ENCODE results near the gene ARMH1.
"Not testable (repeated sequence)": the region's sequence is repeated elsewhere in the genome, so short reads cannot be mapped to it uniquely, and the experiment has no call there.

ARMH1 gene

DNA sequence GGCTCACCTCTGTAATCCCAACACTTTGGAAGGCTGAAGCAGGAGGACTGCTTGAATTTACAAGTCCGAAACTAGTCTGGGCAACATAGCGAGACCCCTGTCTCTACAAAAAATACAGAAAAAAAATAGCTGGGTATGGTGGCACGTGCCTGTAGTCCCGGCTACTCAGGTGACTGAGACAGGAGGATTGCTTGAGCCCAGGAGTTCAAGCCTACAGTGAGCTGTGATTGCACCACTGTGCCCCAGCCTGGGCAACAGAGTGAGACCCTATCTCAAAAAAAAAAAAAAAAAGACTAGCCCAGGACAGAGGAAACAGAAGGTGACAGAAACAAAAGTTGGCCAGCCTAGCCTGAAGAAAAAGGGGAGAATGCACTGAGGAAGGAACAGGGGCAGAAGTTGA is 21.2 kb downstream of the ARMH1 start:
- no peak for DNase-seq

DNA sequence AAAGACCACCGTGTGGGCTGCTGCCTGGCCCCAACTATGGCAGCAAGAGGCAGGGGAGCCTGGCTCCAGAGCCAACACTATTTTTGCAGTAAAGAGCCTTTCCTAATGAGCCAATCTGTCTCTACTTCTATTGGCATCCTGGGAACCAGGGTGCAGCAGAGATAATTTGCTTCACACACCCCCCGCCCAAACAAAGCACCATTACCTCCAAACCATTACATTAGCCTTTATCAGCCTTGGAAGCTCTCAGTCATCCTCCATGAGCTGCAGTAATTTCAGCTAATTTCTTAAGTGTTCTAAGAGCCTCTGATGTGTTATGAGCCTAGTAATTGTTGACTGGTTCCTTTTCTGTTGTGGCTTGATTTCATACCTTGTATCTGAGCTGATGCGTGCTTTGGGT is 21.6 kb downstream of the ARMH1 start:
- DNase-seq = no peak

DNA sequence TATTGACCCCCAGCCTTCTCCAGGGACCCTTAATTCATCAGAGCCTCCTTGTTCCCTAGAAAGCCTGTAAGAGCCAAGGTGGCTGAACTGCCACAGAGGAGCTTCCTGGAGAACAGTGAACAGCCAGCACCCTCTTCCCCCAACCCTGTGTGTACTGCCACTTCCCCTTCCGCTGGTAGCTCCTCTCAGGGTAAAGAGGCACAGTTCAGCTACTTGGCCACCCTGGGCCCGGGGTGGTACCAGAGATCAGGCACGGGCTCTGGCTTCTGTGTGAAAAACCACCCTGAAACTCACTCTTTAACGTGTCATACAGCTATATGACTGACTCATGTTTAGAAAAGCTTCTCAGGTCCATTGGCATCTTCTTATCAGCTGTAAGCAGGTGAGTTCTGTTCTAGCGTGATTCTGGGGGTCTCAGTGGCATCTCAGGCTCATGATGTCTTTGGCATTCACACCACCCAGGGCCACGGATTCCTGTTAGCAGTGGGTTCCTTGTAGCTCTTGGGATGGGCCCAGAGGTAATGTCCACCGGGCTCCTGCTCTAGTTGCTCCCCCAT is 22.4 kb downstream of the ARMH1 start:
- DNase-seq = peak; percentile 67

DNA sequence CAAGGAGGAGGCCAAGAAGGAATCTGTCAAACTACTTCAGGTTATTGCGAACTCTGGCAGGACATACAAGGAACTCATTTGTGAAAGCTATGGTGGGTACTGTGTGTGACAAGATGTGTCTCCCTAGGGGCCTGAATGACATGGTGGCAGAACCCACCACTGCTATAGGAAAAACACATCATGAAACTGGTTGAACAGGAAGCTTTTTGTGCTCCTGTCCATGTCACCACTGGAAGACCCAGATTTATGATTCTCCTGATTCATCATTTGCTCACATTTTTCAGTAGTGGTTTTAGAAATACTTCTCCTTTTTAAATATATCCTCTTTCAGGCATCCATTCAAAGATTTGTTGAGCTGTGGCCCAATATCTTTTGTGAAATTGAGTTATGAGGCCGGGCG is 23.6 kb downstream of the ARMH1 start:
- DNase-seq = no peak

- not testable (repeated sequence) for DNase-seq
Observed at GRCh38 chr1:44699375-44699774, 24.9 kb downstream of the ARMH1 start.

- no peak for DNase-seq
Observed at GRCh38 chr1:44700573-44700972, 26.1 kb downstream of the ARMH1 start.

DNA sequence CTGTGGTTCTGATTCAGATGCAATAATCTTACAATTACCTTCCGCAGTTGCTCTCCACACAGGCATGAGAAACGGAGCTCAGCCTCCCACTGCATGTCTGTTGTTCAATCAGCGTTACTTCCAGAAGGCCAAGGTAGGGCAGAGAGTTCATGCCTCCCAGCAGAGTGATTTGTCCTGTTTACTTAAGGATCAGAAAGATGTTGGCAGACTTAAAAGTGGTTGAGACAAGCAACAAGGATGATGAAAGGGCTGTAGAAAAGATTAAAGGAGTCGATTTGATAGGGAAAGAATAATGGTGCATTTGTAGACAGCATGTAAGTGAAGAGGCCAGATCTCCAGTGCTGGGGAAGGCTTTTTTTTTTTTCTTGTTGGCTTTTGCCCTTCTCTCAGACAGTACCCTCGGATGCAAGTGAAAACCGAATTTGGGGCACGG is 26.6 kb downstream of the ARMH1 start:
- DNase-seq = no peak

DNA sequence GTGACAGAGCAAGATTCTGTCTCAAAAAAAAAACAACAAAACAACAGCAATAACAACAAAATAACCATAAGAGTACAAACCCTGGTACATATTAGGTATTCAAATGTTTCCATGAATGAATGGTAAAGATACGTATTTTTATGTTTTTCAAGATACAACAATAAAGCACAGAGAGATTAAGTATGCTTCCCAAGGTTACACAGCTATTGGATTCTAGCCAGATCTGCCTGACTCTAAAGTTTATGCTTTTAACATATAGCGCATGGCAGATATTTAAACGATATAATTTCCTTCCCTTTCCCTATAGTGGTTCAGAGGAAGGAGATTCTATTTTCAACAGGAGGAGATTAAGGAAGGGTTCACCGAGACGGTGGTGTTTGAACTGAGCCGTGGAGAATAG is 31.0 kb downstream of the ARMH1 start:
- no peak for DNase-seq

GRCh38 chr1:44705938-44706337 is 31.4 kb downstream of the ARMH1 start:
- DNase-seq = no peak

GRCh38 chr1:44707112-44707881 is 32.8 kb downstream of the ARMH1 start:
- no peak for DNase-seq

DNA sequence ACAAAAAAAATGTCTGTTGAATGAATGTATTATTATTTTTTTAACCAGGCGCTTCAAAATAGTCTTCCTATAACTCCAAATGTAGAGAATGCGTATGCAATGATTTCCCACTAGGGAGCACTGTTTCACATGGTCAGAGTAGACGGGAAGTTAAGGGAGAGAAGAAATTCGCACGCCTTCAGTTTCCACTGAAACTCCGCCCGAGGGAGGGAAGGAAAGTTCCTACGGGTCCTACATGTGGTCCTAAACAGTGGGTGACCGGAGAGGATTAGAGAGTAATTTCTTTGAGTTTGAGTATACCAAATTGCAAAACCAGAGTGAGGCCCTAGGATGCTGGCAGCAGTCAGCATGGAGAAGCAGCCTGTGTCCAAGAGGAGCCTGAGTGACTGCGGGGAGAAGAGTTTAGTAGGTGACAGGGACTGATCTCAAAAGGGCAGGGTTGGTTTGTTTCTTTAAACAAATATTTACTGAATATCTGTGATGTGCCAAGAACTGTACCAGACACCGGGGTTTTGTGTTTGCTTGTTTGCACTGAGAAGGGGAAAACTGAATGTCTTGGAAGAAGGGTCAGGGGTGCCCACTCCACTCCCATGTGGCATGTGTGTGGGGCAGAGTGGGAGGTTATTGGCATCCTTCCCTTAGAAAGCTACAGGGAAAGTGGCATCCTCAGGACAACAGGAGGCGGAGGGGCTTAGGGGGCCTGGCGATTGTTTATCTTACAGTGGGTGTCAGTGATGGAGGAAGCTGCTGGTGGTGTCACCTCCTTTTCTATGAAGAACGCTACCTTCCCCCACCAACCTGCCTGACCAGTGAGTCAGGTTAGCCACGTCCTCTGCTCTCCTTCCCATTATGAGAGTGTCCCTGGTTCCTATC is 33.7 kb downstream of the ARMH1 start:
- peak; percentile 45 for DNase-seq

GRCh38 chr1:44713321-44713781 is 38.8 kb downstream of the ARMH1 start:
- DNase-seq = no peak

DNA sequence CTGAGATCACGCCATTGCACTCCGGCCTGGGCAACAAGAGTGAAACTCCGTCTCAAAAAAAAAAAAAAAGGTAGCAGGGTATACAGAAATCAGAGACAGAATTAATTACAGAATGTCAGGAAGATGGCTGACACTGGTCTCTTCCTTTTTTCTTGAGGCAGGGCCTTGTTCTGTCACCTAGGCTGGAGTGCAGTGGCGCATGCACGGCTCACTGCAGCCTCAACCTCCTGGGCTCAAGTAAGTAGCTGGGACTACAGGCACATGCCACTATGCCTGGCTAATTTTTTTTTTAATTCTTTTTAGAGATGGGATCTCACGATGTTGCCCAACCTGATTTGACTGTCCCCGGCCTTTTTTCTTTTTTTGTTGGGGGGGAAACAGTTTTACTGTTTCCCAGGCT is 40.0 kb downstream of the ARMH1 start:
- no peak for DNase-seq

- peak; percentile 75 for DNase-seq
Observed at GRCh38 chr1:44714944-44715571, 40.5 kb downstream of the ARMH1 start.

- no peak for DNase-seq
Observed at GRCh38 chr1:44717156-44717555, 42.6 kb downstream of the ARMH1 start.

- DNase-seq = no peak
Observed at GRCh38 chr1:44717653-44718052, 43.1 kb downstream of the ARMH1 start.

GRCh38 chr1:44718091-44718490 is 43.6 kb downstream of the ARMH1 start:
- no peak for DNase-seq

- DNase-seq = peak; percentile 48
Observed at GRCh38 chr1:44719318-44719717, 44.8 kb downstream of the ARMH1 start.

GRCh38 chr1:44720281-44720680 is 45.8 kb downstream of the ARMH1 start:
- DNase-seq = no peak

GRCh38 chr1:44721485-44722361 is 47.2 kb downstream of the ARMH1 start:
- peak; percentile 66 for DNase-seq

DNA sequence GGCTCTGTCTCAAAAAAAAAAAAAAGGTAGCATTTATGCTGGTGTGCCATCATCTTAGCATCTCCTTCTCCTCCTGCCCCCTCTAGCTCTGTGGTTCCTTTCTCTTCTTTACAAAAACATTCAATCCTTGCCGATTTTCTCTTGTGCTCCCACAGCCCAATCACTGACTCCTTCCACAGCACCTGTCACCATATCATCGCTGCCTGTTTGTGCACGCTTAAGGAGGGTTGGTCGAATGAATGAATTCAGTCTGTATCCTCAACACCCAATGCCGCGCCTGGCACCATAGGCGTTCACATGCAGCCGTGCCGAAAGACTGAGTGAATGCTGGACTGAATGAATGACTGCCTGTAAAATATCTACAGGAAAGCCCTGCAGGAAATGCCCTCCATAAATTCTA is 48.5 kb downstream of the ARMH1 start:
- DNase-seq = peak; percentile 34

Measured in CD4-positive, alpha-beta T cell treated with Interleukin-17A for 4 hours (primary cell).